Uterus (tissue), 2 donors: Measurements from ENCODE around the gene MTUS2.

Experiments used
- CTCF ChIP-seq, 4 experiments: fragments of 200-600 bp in 2 of 4; fragments of 450-650 bp in 2 of 4; sonication (generic) in 2 of 4; IDR thresholded peaks; one replicate each; pipeline ENCODE4 v1.5.1; 2016 to 2019; ENCODE audit warnings: antibody characterized with exemption in 4 of 4, mild to moderate bottlenecking in 2 of 4, moderate library complexity in 1 of 4
- POLR2A ChIP-seq, 2 donors: fragments of 450-650 bp; IDR thresholded peaks; one replicate each; pipeline ENCODE4 v1.6.1; 2016; ENCODE audit warnings: antibody characterized with exemption in 2 of 2, mild to moderate bottlenecking in 1 of 2, moderate library complexity in 1 of 2

- TF ChIP-seq CTCF (IDR thresholded peaks at IDR 0.05): no peak
- no peak for TF ChIP-seq POLR2A (IDR thresholded peaks at IDR 0.05)
Observed at GRCh38 chr13:28922341-28922740, 102.2 kb downstream of the MTUS2 start.
